Measurements from ENCODE around the gene TCP10L. TPM values are rescaled to one million over a fixed set of nuclear protein-coding genes. Genes with fewer than 3 reads are reported as not detected.
"Not testable (repeated sequence)": the region's sequence is repeated elsewhere in the genome, so short reads cannot be mapped to it uniquely, and the experiment has no call there.

TCP10L gene
- total RNA-seq, 1 donor from 2014 or later = not detected

DNA sequence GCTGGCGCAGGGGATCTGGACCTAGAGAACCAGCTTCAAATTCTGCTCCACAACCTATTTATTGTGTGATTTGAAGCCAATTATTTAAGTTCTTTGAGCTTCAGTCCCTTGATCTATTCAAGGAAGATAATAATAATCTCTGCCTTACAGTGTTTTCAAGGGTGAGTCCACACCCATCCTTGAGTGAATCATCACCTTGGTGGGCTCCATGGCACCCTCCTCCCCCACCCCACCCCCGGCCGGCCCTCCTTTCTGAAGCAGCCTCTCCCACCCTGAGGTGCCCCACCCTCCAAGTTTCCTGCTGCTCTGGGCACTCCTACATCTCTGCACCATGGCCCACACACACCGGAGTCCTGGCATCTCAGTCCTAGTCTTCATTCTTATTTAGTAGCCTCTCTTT, 38.3 kb downstream of the TCP10L start:
- H3K4me3 ChIP-seq = no peak overlapping the region
- DNase-seq (ENCODE audit: extremely low spot score in 2 of 2) = no peak
- H3K9me3 ChIP-seq = no peaks in the 10 kb centered on the region
- H3K36me3 ChIP-seq = no peaks in the 10 kb centered on the region
- intact Hi-C loops (cut with DNase I) = no loop called here
- H3K27ac ChIP-seq = no peak overlapping the region
- TF ChIP-seq CTCF (IDR thresholded peaks at IDR 0.05) = no peak
- no peak for TF ChIP-seq POLR2A (IDR thresholded peaks at IDR 0.05)
- TF ChIP-seq POLR2AphosphoS5 (IDR thresholded peaks at IDR 0.05; ENCODE audit: insufficient read depth in 1 of 2, low read depth in 1 of 2) = no peak
- H3K27me3 ChIP-seq = no peaks in the 10 kb centered on the region
- no peaks in the 10 kb centered on the region for H3K4me1 ChIP-seq

- no peak for DNase-seq (ENCODE audit: extremely low spot score in 2 of 2)
- H3K36me3 ChIP-seq = no peaks in the 10 kb centered on the region
- TF ChIP-seq POLR2A (IDR thresholded peaks at IDR 0.05) (no peak), CTCF (IDR thresholded peaks at IDR 0.05) (no peak), POLR2AphosphoS5 (IDR thresholded peaks at IDR 0.05; ENCODE audit: insufficient read depth in 1 of 2, low read depth in 1 of 2) (no peak)
- H3K27ac ChIP-seq = no peak overlapping the region
- H3K4me1 ChIP-seq = no peaks in the 10 kb centered on the region
- no peaks in the 10 kb centered on the region for H3K27me3 ChIP-seq
- no peak overlapping the region for H3K4me3 ChIP-seq
- no peaks in the 10 kb centered on the region for H3K9me3 ChIP-seq
- intact Hi-C loops (cut with DNase I) = no loop called here
Measured at GRCh38 chr21:32545948-32546441, 39.3 kb downstream of the TCP10L start.

GRCh38 chr21:32544697-32545096, 40.6 kb downstream of the TCP10L start:
- Histone ChIP-seq H3K27me3 (no peaks in the 10 kb centered on the region), H3K9me3 (no peaks in the 10 kb centered on the region), H3K27ac (no peak overlapping the region), H3K4me3 (no peak overlapping the region), H3K4me1 (no peaks in the 10 kb centered on the region), H3K36me3 (no peaks in the 10 kb centered on the region)
- intact Hi-C loops (cut with DNase I) = no loop called here
- no peak for TF ChIP-seq POLR2AphosphoS5 (IDR thresholded peaks at IDR 0.05; ENCODE audit: insufficient read depth in 1 of 2, low read depth in 1 of 2)
- TF ChIP-seq POLR2A (IDR thresholded peaks at IDR 0.05) = no peak
- no peak for TF ChIP-seq CTCF (IDR thresholded peaks at IDR 0.05)
- no peak for DNase-seq (ENCODE audit: extremely low spot score in 2 of 2)

DNA sequence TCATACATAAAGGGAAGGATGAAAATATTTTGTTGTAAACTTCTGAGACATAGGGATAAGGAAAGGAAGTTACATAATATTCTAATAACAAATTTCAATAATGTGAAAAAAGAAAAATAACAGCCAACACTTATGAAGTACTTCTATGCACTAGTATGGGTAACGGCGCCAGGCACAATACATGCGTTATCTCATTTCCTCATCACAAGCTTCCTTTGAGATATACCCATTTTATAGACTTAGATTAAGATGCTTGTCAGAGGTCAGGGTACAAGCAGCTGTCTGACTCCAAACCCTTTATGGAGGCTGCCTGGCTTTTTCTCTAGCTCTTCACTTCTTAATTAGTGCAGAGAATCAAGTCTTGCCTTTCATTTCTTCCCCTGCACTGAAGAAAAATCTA, 41.3 kb downstream of the TCP10L start:
- no peaks in the 10 kb centered on the region for H3K36me3 ChIP-seq
- H3K4me1 ChIP-seq = no peaks in the 10 kb centered on the region
- TF ChIP-seq POLR2A (IDR thresholded peaks at IDR 0.05) (no peak), CTCF (IDR thresholded peaks at IDR 0.05) (no peak), POLR2AphosphoS5 (IDR thresholded peaks at IDR 0.05; ENCODE audit: insufficient read depth in 1 of 2, low read depth in 1 of 2) (no peak)
- no peaks in the 10 kb centered on the region for H3K9me3 ChIP-seq
- DNase-seq (ENCODE audit: extremely low spot score in 2 of 2) = no peak
- intact Hi-C loops (cut with DNase I) = no loop called here
- no peaks in the 10 kb centered on the region for H3K27me3 ChIP-seq
- H3K27ac ChIP-seq = no peak overlapping the region
- H3K4me3 ChIP-seq = no peak overlapping the region

DNA sequence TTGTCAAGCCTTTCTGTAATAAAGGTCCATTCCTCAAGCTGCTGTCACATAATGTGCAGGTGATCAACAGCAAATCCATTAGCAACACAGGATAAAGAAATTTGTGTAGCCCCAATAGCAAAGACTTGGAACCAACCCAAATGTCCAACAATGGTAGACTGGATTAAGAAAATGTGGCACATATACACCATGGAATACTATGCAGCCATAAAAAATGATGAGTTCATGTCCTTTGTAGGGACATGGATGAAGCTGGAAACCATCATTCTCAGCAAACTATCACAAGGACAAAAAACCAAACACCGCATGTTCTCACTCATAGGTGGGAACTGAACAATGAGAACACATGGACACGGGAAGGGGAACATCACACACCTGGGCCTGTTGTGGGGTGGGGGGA, 42.3 kb downstream of the TCP10L start:
- H3K27ac ChIP-seq; H3K4me1 ChIP-seq; H3K4me3 ChIP-seq; H3K27me3 ChIP-seq; H3K36me3 ChIP-seq; H3K9me3 ChIP-seq; intact Hi-C loops (cut with DNase I); DNase-seq (ENCODE audit: extremely low spot score in 2 of 2): not testable (repeated sequence)

DNA sequence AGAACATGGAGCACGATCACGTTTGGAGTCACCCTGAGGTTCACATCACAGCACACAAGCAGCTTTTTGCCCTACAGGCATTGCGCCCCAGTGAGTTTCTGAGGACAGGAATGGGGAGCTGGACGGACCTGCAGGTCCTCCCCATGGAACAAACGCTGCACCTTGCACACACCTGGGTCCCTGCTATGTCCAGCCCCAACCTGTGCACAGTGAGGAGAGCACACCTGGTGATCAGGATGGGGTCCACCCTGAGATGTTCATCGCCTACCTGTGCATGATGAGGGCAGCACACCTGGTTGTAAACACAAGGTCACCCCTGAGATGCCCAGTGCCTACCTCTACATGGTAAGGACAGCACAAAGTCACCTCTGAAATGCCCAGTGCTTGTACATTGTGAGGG, 45.9 kb downstream of the TCP10L start:
- no peak for TF ChIP-seq POLR2AphosphoS5 (IDR thresholded peaks at IDR 0.05; ENCODE audit: insufficient read depth in 1 of 2, low read depth in 1 of 2)
- TF ChIP-seq POLR2A (IDR thresholded peaks at IDR 0.05) = no peak
- no peak for TF ChIP-seq CTCF (IDR thresholded peaks at IDR 0.05)
- intact Hi-C loops (cut with DNase I) = no loop called here
- Histone ChIP-seq H3K9me3 (no peaks in the 10 kb centered on the region), H3K4me1 (no peaks in the 10 kb centered on the region), H3K36me3 (no peaks in the 10 kb centered on the region), H3K4me3 (no peak overlapping the region), H3K27ac (no peak overlapping the region), H3K27me3 (no peaks in the 10 kb centered on the region)
- DNase-seq (ENCODE audit: extremely low spot score in 2 of 2) = no peak
